Thymus (tissue), 11 donors: ENCODE measurements around the gene FOXK1. TPM values are rescaled to one million over a fixed set of nuclear protein-coding genes. Genes with fewer than 3 reads are reported as not detected.
"Not testable (repeated sequence)": the region's sequence is repeated elsewhere in the genome, so short reads cannot be mapped to it uniquely, and the experiment has no call there.

Experiments
- DNase-seq, 9 donors: peaks; one replicate each; pipeline ENCODE4 v3.0.0-alpha.2; 2013; ENCODE audit warnings: low spot score in 9 of 9, low read depth in 6 of 9, missing footprints in 1 of 9
- H3K27ac ChIP-seq, 2 donors: one replicate each; pipeline ENCODE4 v1.5.1; 2013; ENCODE audit warnings: control low read depth in 1 of 2, low read depth in 1 of 2, low read length in 1 of 2, mild to moderate bottlenecking in 1 of 2, moderate library complexity in 1 of 2
- H3K27me3 ChIP-seq, 2 donors: one replicate each; pipeline ENCODE4 v1.5.1; 2013; ENCODE audit warnings: low read length in 1 of 2; ENCODE audit not compliant: control insufficient read depth in 2 of 2, insufficient read depth in 1 of 2
- H3K36me3 ChIP-seq, 2 donors: one replicate each; pipeline ENCODE4 v1.5.1; 2013; ENCODE audit warnings: low read length in 1 of 2, mild to moderate bottlenecking in 1 of 2, moderate library complexity in 1 of 2; ENCODE audit not compliant: control insufficient read depth in 2 of 2, insufficient read depth in 2 of 2
- H3K4me1 ChIP-seq, 2 donors: one replicate each; pipeline ENCODE4 v1.5.1; 2013; ENCODE audit warnings: low read length in 2 of 2; ENCODE audit not compliant: control insufficient read depth in 2 of 2, insufficient read depth in 2 of 2
- H3K4me3 ChIP-seq, 2 donors: one replicate each; pipeline ENCODE4 v1.5.1; 2013; ENCODE audit warnings: low read length in 2 of 2, control low read depth in 1 of 2, mild to moderate bottlenecking in 1 of 2
- H3K9me3 ChIP-seq, 2 donors: one replicate each; pipeline ENCODE4 v1.5.1; 2013; ENCODE audit warnings: low read length in 1 of 2, mild to moderate bottlenecking in 1 of 2; ENCODE audit not compliant: control insufficient read depth in 2 of 2, insufficient read depth in 1 of 2
- WGBS: extraction: QIAGEN DNeasy Blood & Tissue Kit; methylation state at CpG from one replicate; pipeline ENCODE4 v1.1.7; 2013; 5-methylcytosine and 5-hydroxymethylcytosine counted together
- polyA plus RNA-seq: library from polyadenylated mRNA; stranded (reverse); fragments of 200-250 nt; gene quantifications from one replicate; pipeline ENCODE4 v1.2.3, GENCODE V29; 2013
- total RNA-seq: library from RNA; stranded (reverse); fragments of 120-200 nt; gene quantifications from one replicate; pipeline ENCODE4 v1.2.4, GENCODE V29; 2013
- donor health status: healthy.

The FOXK1 gene
- total and polyA plus RNA-seq, 2 donors, result 6.4 to 7.6 TPM

- no peak for DNase-seq
These were observed 20.2 kb upstream of the FOXK1 start for GRCh38 chr7:4661871-4662270.

GRCh38 chr7:4663239-4664018 is 18.7 kb upstream of the FOXK1 start:
- Histone ChIP-seq H3K9me3 (peaks cover 2 to 5% of the 10 kb centered on the region in 2 donors), H3K27ac (no peak overlapping the region), H3K36me3 (no peaks in the 10 kb centered on the region), H3K27me3 (no peaks in the 10 kb centered on the region), H3K4me1 (no peaks in the 10 kb centered on the region), H3K4me3 (no peak overlapping the region)
- no peak for DNase-seq
- WGBS, result 86% methylated on average over 17 of the region's 17 CpGs

More at GRCh38 chr7:4661871-4662270, 20.2 kb upstream of the FOXK1 start:
- Histone ChIP-seq H3K27ac (no peak overlapping the region), H3K4me3 (no peak overlapping the region), H3K27me3 (no peaks in the 10 kb centered on the region), H3K36me3 (no peaks in the 10 kb centered on the region), H3K4me1 (no peaks in the 10 kb centered on the region), H3K9me3 (peaks cover 2 to 5% of the 10 kb centered on the region in 2 donors)
- 84% methylated on average over 8 of the region's 8 CpGs for WGBS

GRCh38 chr7:4665661-4666060 is 16.4 kb upstream of the FOXK1 start:
- Histone ChIP-seq H3K36me3 (no peaks in the 10 kb centered on the region), H3K9me3 (peaks cover 0 to under 1% of the 10 kb centered on the region in 2 donors), H3K27me3 (no peaks in the 10 kb centered on the region), H3K4me1 (no peaks in the 10 kb centered on the region), H3K4me3 (no peak overlapping the region), H3K27ac (no peak overlapping the region)
- DNase-seq, result no peak
- WGBS, result 93% methylated on average over 2 of the region's 2 CpGs

DNA sequence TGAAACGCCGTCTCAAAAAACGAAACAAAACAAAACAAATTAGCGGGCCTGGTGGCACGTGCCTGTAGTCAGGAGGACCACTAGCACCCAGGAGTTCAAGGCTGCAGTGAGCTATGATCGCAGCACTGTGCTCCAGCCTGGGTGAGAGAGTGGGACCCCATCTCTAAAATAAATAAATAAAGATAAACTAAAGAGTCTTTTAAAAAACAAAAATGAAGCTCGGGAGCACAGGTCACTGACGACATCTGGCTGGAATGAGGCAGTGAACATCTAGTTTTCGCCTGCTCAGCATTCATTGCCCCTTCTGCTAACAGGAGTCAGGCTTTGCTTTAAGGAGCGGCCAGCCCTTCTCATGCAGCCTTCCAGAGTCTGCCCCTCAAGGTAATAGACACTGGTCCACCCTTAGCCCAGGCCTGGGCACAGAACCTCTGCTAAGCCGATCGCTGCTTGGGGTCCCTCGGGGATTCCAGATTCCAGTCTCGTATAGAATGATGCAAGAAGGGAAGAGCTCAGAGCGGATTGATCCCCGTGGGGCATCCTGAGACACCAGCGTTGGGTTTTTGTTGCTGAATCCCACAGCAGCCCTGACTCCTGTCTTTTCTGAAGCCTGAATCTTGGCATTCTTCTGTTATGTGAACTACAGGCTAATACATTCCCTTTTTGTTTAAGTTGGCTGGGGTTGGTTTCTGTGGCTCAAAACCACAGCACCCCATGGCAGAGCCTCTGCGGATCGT is 14.2 kb upstream of the FOXK1 start:
- H3K36me3 ChIP-seq, result no peaks in the 10 kb centered on the region
- H3K9me3 ChIP-seq, result peaks cover 1 to 3% of the 10 kb centered on the region in 2 donors
- H3K4me1 ChIP-seq, result no peaks in the 10 kb centered on the region
- H3K4me3 ChIP-seq, result no peak overlapping the region
- no peaks in the 10 kb centered on the region for H3K27me3 ChIP-seq
- no peak overlapping the region for H3K27ac ChIP-seq
- DNase-seq, result no peak
- WGBS, result 86% methylated on average over 19 of the region's 19 CpGs

- 94% methylated on average over 3 of the region's 3 CpGs for WGBS
These were observed 13.6 kb upstream of the FOXK1 start for GRCh38 chr7:4668510-4668847.

GRCh38 chr7:4670791-4671190 is 11.3 kb upstream of the FOXK1 start:
- H3K27ac ChIP-seq, result no peak overlapping the region
- no peaks in the 10 kb centered on the region for H3K27me3 ChIP-seq
- no peak overlapping the region for H3K4me3 ChIP-seq
- no peaks in the 10 kb centered on the region for H3K36me3 ChIP-seq
- H3K4me1 ChIP-seq, result no peaks in the 10 kb centered on the region
- peaks cover 1 to 15% of the 10 kb centered on the region in 2 donors for H3K9me3 ChIP-seq
- 82% methylated on average over 4 of the region's 4 CpGs for WGBS
- DNase-seq, result no peak

More at GRCh38 chr7:4668510-4668847, 13.6 kb upstream of the FOXK1 start:
- no peak for DNase-seq
- Histone ChIP-seq H3K36me3 (no peaks in the 10 kb centered on the region), H3K27ac (no peak overlapping the region), H3K9me3 (peaks cover 1 to 3% of the 10 kb centered on the region in 2 donors), H3K4me3 (no peak overlapping the region), H3K4me1 (no peaks in the 10 kb centered on the region), H3K27me3 (no peaks in the 10 kb centered on the region)

DNA sequence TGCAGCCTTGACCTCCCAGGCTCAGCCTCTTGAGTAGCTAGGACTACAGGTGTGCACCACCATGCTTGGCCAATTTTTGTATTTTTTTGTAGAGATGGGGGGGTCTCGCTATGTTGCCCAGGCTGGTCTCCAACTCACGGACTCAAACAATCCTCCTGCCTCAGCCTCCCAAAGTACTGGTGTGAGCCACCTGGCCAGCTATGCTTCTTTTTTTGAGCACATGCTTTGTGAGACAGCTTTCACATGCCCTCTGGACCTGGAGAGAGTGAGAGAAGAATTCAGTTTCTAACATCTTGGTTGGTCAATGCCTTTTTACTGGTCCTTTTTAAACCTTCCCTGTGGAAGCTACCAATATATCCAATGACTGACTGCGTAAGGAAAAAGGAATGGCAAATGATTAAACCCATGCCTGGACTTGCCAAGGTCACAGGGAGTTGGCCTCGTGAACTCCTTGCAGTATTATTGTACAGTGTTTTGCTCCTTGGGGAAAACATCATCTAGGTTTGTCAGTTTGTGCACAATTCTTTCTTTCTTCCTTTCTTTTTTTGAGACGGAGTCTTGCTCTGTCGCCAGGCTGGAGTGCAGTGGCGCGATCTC is 6.2 kb upstream of the FOXK1 start:
- peaks cover under 1 to 13% of the 10 kb centered on the region in 2 donors for H3K9me3 ChIP-seq

GRCh38 chr7:4677518-4677917 is 4.6 kb upstream of the FOXK1 start:
- H3K27me3 ChIP-seq, H3K36me3 ChIP-seq, H3K4me1 ChIP-seq, H3K27ac ChIP-seq, DNase-seq, H3K4me3 ChIP-seq: not testable (repeated sequence)
- 96% methylated on average over 11 of the region's 11 CpGs for WGBS
- peaks cover 0 to 12% of the 10 kb centered on the region in 2 donors for H3K9me3 ChIP-seq

More for the DNA sequence above, 6.2 kb upstream of the FOXK1 start:
- no peak for DNase-seq
- H3K36me3 ChIP-seq, result no peaks in the 10 kb centered on the region
- no peaks in the 10 kb centered on the region for H3K27me3 ChIP-seq
- H3K27ac ChIP-seq, result no peak overlapping the region
- no peak overlapping the region for H3K4me3 ChIP-seq
- H3K4me1 ChIP-seq, result no peaks in the 10 kb centered on the region
- WGBS, result 95% methylated on average over 8 of the region's 8 CpGs
